Activated gamma-delta T cell treated with Interleukin-2 at 50 U/mL for 16 hours (primary cell): ENCODE measurements around the gene IPO5.
"Not testable (repeated sequence)": the region's sequence is repeated elsewhere in the genome, so short reads cannot be mapped to it uniquely, and the experiment has no call there.

Experiments used
- DNase-seq: peaks from one replicate; pipeline ENCODE4 v3.0.0-alpha.2; 2020

The IPO5 gene

GRCh38 chr13:97951376-97951775 is 2.1 kb upstream of the IPO5 start:
- DNase-seq: no peak

- not testable (repeated sequence) for DNase-seq
These were observed 644 bp upstream of the IPO5 start for GRCh38 chr13:97952831-97953230.

GRCh38 chr13:97961340-97961739 is 7.9 kb downstream of the IPO5 start:
- DNase-seq: no peak

GRCh38 chr13:97962887-97963286 is 9.4 kb downstream of the IPO5 start:
- DNase-seq: no peak

GRCh38 chr13:97967226-97967625 is 13.8 kb downstream of the IPO5 start:
- DNase-seq: no peak

- no peak for DNase-seq
These were observed 14.5 kb downstream of the IPO5 start for GRCh38 chr13:97967948-97968347.

GRCh38 chr13:97971519-97971918 is 18.0 kb downstream of the IPO5 start:
- no peak for DNase-seq

GRCh38 chr13:97974773-97975172 is 21.3 kb downstream of the IPO5 start:
- no peak for DNase-seq

GRCh38 chr13:97975280-97975847 is 21.9 kb downstream of the IPO5 start:
- DNase-seq: no peak

GRCh38 chr13:97975848-97976609 is 22.6 kb downstream of the IPO5 start:
- DNase-seq: peak; percentile 87

GRCh38 chr13:97976610-97977521 is 23.4 kb downstream of the IPO5 start:
- peak; percentile 4 for DNase-seq

GRCh38 chr13:97977982-97978381 is 24.5 kb downstream of the IPO5 start:
- DNase-seq: no peak

- DNase-seq: no peak
These were observed 25.2 kb downstream of the IPO5 start for GRCh38 chr13:97978651-97979050.

- DNase-seq: no peak
These were observed 25.6 kb downstream of the IPO5 start for GRCh38 chr13:97979051-97979450.

GRCh38 chr13:97979556-97979955 is 26.1 kb downstream of the IPO5 start:
- DNase-seq: no peak

- no peak for DNase-seq
These were observed 28.8 kb downstream of the IPO5 start for GRCh38 chr13:97982286-97982685.

GRCh38 chr13:97986835-97987234 is 33.4 kb downstream of the IPO5 start:
- DNase-seq: no peak

GRCh38 chr13:97999653-98000052 is 46.2 kb downstream of the IPO5 start:
- no peak for DNase-seq

GRCh38 chr13:98004107-98004506 is 50.6 kb downstream of the IPO5 start:
- DNase-seq: no peak

GRCh38 chr13:98004997-98005396 is 51.5 kb downstream of the IPO5 start:
- not testable (repeated sequence) for DNase-seq

- DNase-seq: no peak
These were observed 53.5 kb downstream of the IPO5 start for GRCh38 chr13:98007001-98007400.

- DNase-seq: no peak
These were observed 59.8 kb downstream of the IPO5 start for GRCh38 chr13:98013241-98013640.

GRCh38 chr13:98014766-98015165 is 61.3 kb downstream of the IPO5 start:
- no peak for DNase-seq

- no peak for DNase-seq
These were observed 64.8 kb downstream of the IPO5 start for GRCh38 chr13:98018293-98018692.
